HCT116 (cell line): ENCODE results near the gene NMUR1.

ENCODE experiments used
- CTCF ChIP-seq, 3 experiments: fragments of 200-600 bp in 1 of 3; sonication (generic) in 1 of 3; IDR thresholded peaks in 2 of 3; conservative IDR thresholded peaks in 1 of 3; 2 replicates each; pipeline ENCODE4 v1.5.1; 2012 to 2017; ENCODE audit warnings: low read depth in 2 of 3, low read length in 2 of 3, antibody characterized with exemption in 1 of 3, borderline replicate concordance in 1 of 3, control low read depth in 1 of 3, mild to moderate bottlenecking in 1 of 3, mixed read lengths in 1 of 3, mixed run types in 1 of 3, moderate library complexity in 1 of 3; ENCODE audit not compliant: insufficient read depth in 1 of 3
- EGR1 ChIP-seq: IDR thresholded peaks from 2 replicates; pipeline ENCODE4 v1.6.1; 2012; ENCODE audit warnings: low read depth
- EZH2 ChIP-seq: fragments of 200-600 bp; sonication (generic); IDR thresholded peaks from 2 replicates; pipeline ENCODE4 v1.6.1; 2017; ENCODE audit warnings: antibody characterized with exemption, mixed run types
- EZH2phosphoT487 ChIP-seq: fragments of 200-600 bp; IDR thresholded peaks from 2 replicates; pipeline ENCODE4 v1.6.1; 2018; ENCODE audit warnings: antibody characterized with exemption, borderline replicate concordance
- MAX ChIP-seq: IDR thresholded peaks from 2 replicates; pipeline ENCODE4 v1.6.1; 2012
- POLR2A ChIP-seq: IDR thresholded peaks from 2 replicates; pipeline ENCODE4 v1.7.0; 2011; ENCODE audit warnings: borderline replicate concordance; ENCODE audit not compliant: insufficient read depth, insufficient read length; ENCODE audit errors: extremely low read depth
- POLR2AphosphoS5 ChIP-seq: IDR thresholded peaks from 2 replicates; pipeline ENCODE4 v1.6.1; 2011; ENCODE audit warnings: mild to moderate bottlenecking, low read depth, low read length, moderate library complexity
- RAD21 ChIP-seq: IDR thresholded peaks from 2 replicates; pipeline ENCODE4 v1.6.1; 2012; ENCODE audit warnings: low read depth, mild to moderate bottlenecking
- REST ChIP-seq: IDR thresholded peaks from 2 replicates; pipeline ENCODE4 v1.6.1; 2012; ENCODE audit warnings: low read depth
- SP1 ChIP-seq: IDR thresholded peaks from 2 replicates; pipeline ENCODE4 v1.6.1; 2012; ENCODE audit warnings: low read depth
- SRF ChIP-seq: IDR thresholded peaks from 2 replicates; pipeline ENCODE4 v1.6.1; 2012; ENCODE audit warnings: low read depth
- TCF7L2 ChIP-seq: IDR thresholded peaks from 2 replicates; pipeline ENCODE4 v1.7.0; 2011; ENCODE audit warnings: borderline replicate concordance, inconsistent platforms; ENCODE audit not compliant: insufficient read depth, insufficient read length; ENCODE audit errors: extremely low read depth
- YY1 ChIP-seq: IDR thresholded peaks from 2 replicates; pipeline ENCODE4 v1.6.1; 2011; ENCODE audit warnings: low read length, low read depth, moderate library complexity, mild to moderate bottlenecking; ENCODE audit not compliant: insufficient replicate concordance; ENCODE audit errors: extremely low read depth
- ZNF274 ChIP-seq: fragments of 200-500 bp; sonication (Bioruptor generic); IDR thresholded peaks from 2 replicates; pipeline ENCODE4 v1.6.1; 2014; ENCODE audit warnings: mild to moderate bottlenecking, low read depth, low read length, inconsistent platforms

- TF ChIP-seq MAX (no peak), POLR2AphosphoS5 (no peak), CTCF (IDR thresholded peaks at IDR 0.05 in 2 of 3, conservative IDR thresholded peaks at IDR 0.05 in 1 of 3; ENCODE audit: borderline replicate concordance in 1 of 3, insufficient read depth in 1 of 3, low read depth in 2 of 3, low read length in 2 of 3) (no peak), EZH2 (no peak), TCF7L2 (no peak), ZNF274 (no peak), SRF (no peak), POLR2A (no peak), SP1 (no peak), RAD21 (no peak), REST (no peak), YY1 (no peak), EZH2phosphoT487 (no peak), EGR1 (no peak)
These were observed 39.4 kb downstream of the NMUR1 start for GRCh38 chr2:231490801-231491200.
